DND-41 (cell line): Measurements from ENCODE around the gene DOCK7.
"Not testable (repeated sequence)": the region's sequence is repeated elsewhere in the genome, so short reads cannot be mapped to it uniquely, and the experiment has no call there.

ENCODE experiments used
- ATAC-seq: fragments of 200-7000 bp; cut with Tn5 transposase; 3 replicates; pipeline ENCODE4 v1.9.1; 2021; ENCODE audit warnings: low read depth; ENCODE audit not compliant: insufficient read depth
- DNase-seq: peaks from one replicate; pipeline ENCODE4 v3.0.0-alpha.2; 2020
- H2AFZ ChIP-seq: 2 replicates; pipeline ENCODE4 v1.6.0; 2012; ENCODE audit warnings: low read depth, low read length
- H3K27ac ChIP-seq: 2 replicates; pipeline ENCODE4 v1.5.1; 2012; ENCODE audit warnings: low read length, inconsistent platforms
- H3K27me3 ChIP-seq: fragments of 200-600 bp; sonication (generic); 2 replicates; pipeline ENCODE4 v1.6.0; 2012; ENCODE audit warnings: low read length, mild to moderate bottlenecking, inconsistent platforms; ENCODE audit not compliant: insufficient read depth, poor library complexity
- H3K36me3 ChIP-seq: 2 replicates; pipeline ENCODE4 v1.5.1; 2012; ENCODE audit warnings: low read length, inconsistent platforms; ENCODE audit not compliant: insufficient read depth
- H3K4me1 ChIP-seq: 2 replicates; pipeline ENCODE4 v1.5.1; 2012; ENCODE audit warnings: mild to moderate bottlenecking, low read length; ENCODE audit not compliant: insufficient read depth
- H3K4me2 ChIP-seq: 2 replicates; pipeline ENCODE4 v1.6.0; 2012; ENCODE audit warnings: mild to moderate bottlenecking, moderate library complexity, low read length, inconsistent platforms; ENCODE audit not compliant: insufficient read depth
- H3K4me3 ChIP-seq, 2 experiments: fragments of 200-600 bp in 1 of 2; shearing (Covaris generic) in 1 of 2; 2 replicates each; pipeline ENCODE4 v1.5.1; 2012 to 2016; ENCODE audit warnings: inconsistent platforms in 2 of 2, low read length in 2 of 2, mild to moderate bottlenecking in 2 of 2, low read depth in 1 of 2, moderate library complexity in 1 of 2
- H3K79me2 ChIP-seq: 2 replicates; pipeline ENCODE4 v1.6.0; 2012; ENCODE audit warnings: low read length, inconsistent platforms; ENCODE audit not compliant: insufficient read depth
- H3K9ac ChIP-seq: 2 replicates; pipeline ENCODE4 v1.6.0; 2012; ENCODE audit warnings: low read depth, mild to moderate bottlenecking, inconsistent platforms, low read length, moderate library complexity
- H3K9me3 ChIP-seq: 2 replicates; pipeline ENCODE4 v1.5.1; 2012; ENCODE audit warnings: low read length, moderate library complexity, mild to moderate bottlenecking, inconsistent platforms; ENCODE audit not compliant: insufficient read depth, severe bottlenecking
- H4K20me1 ChIP-seq: 2 replicates; pipeline ENCODE4 v1.6.0; 2012; ENCODE audit warnings: low read length; ENCODE audit not compliant: insufficient read depth
- EZH2 ChIP-seq: IDR thresholded peaks from 3 replicates; pipeline ENCODE4 v1.6.1; 2012; ENCODE audit warnings: borderline replicate concordance, low read depth, mild to moderate bottlenecking, moderate library complexity, low read length, inconsistent platforms; ENCODE audit not compliant: severe bottlenecking
- TF ChIP-seq, protein P1 (sequence below): IDR thresholded peaks from 2 replicates; pipeline ENCODE4 v1.5.1; 2012; ENCODE audit warnings: borderline replicate concordance, low read length, moderate library complexity, mild to moderate bottlenecking; ENCODE audit not compliant: poor library complexity, severe bottlenecking; ENCODE audit errors: extremely low read depth

DOCK7 gene

GRCh38 chr1:62528015-62528414, 160.2 kb downstream of the DOCK7 start:
- H4K20me1 ChIP-seq, result no peaks in the 10 kb centered on the region
- H3K4me2 ChIP-seq, result no peak overlapping the region
- H3K9me3 ChIP-seq, result no peaks in the 10 kb centered on the region
- no peaks in the 10 kb centered on the region for H3K27me3 ChIP-seq
- no peak overlapping the region for H3K27ac ChIP-seq
- H3K9ac ChIP-seq, result no peak overlapping the region
- ATAC-seq (no peak), DNase-seq (no peak)
- TF ChIP-seq, protein P1, sequence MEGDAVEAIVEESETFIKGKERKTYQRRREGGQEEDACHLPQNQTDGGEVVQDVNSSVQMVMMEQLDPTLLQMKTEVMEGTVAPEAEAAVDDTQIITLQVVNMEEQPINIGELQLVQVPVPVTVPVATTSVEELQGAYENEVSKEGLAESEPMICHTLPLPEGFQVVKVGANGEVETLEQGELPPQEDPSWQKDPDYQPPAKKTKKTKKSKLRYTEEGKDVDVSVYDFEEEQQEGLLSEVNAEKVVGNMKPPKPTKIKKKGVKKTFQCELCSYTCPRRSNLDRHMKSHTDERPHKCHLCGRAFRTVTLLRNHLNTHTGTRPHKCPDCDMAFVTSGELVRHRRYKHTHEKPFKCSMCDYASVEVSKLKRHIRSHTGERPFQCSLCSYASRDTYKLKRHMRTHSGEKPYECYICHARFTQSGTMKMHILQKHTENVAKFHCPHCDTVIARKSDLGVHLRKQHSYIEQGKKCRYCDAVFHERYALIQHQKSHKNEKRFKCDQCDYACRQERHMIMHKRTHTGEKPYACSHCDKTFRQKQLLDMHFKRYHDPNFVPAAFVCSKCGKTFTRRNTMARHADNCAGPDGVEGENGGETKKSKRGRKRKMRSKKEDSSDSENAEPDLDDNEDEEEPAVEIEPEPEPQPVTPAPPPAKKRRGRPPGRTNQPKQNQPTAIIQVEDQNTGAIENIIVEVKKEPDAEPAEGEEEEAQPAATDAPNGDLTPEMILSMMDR, result no peak
- H3K4me1 ChIP-seq, result no peaks in the 10 kb centered on the region
- no peaks in the 10 kb centered on the region for H3K79me2 ChIP-seq
- no peak overlapping the region for H2AFZ ChIP-seq
- no peaks in the 10 kb centered on the region; the same call in none of the 2 replicates for H3K36me3 ChIP-seq
- no peak overlapping the region for H3K4me3 ChIP-seq

DNA sequence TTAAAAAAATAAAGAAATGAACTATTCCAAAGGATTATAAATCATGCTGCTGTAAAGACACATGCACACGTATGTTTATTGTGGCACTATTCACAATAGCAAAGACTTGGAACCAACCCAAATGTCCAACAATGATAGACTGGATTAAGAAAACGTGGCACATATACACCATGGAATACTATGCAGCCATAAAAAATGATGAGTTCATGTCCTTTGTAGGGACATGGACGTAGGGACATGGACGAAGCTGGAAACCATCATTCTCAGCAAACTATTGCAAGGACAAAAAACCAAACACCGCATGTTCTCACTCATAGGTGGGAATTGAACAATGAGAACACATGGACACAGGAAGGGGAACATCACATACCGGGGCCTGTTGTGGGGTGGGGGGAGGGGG, 160.8 kb downstream of the DOCK7 start:
- H4K20me1 ChIP-seq, ATAC-seq, H3K4me1 ChIP-seq, H3K36me3 ChIP-seq, H2AFZ ChIP-seq, H3K27me3 ChIP-seq, H3K4me2 ChIP-seq, H3K4me3 ChIP-seq, DNase-seq, H3K9me3 ChIP-seq, H3K9ac ChIP-seq, H3K79me2 ChIP-seq, H3K27ac ChIP-seq: not testable (repeated sequence)

- Histone ChIP-seq H3K27me3 (no peaks in the 10 kb centered on the region), H3K36me3 (peaks cover 7% of the 10 kb centered on the region), H3K27ac (no peak overlapping the region), H3K4me1 (no peaks in the 10 kb centered on the region), H3K4me3 (no peak overlapping the region), H3K79me2 (no peaks in the 10 kb centered on the region), H3K9me3 (peaks cover 7% of the 10 kb centered on the region), H3K9ac (no peak overlapping the region), H4K20me1 (no peaks in the 10 kb centered on the region), H2AFZ (no peak overlapping the region), H3K4me2 (no peak overlapping the region)
- TF ChIP-seq, protein P1, result no peak
- TF ChIP-seq EZH2, result no peak
- ATAC-seq, result no peak
- DNase-seq, result no peak
Observed at GRCh38 chr1:62523860-62524259, 164.3 kb downstream of the DOCK7 start.

- Histone ChIP-seq H3K27ac (no peak overlapping the region), H3K4me2 (no peak overlapping the region), H3K27me3 (no peaks in the 10 kb centered on the region), H3K79me2 (no peaks in the 10 kb centered on the region), H2AFZ (no peak overlapping the region), H3K9ac (no peak overlapping the region), H3K9me3 (peaks cover 7% of the 10 kb centered on the region), H3K4me3 (no peak overlapping the region), H4K20me1 (no peaks in the 10 kb centered on the region), H3K4me1 (no peaks in the 10 kb centered on the region), H3K36me3 (peaks cover 8% of the 10 kb centered on the region; the same call in 1 of the 2 replicates)
- DNase-seq, result no peak
- no peak for ATAC-seq
- TF ChIP-seq, protein P1, result no peak
- no peak for TF ChIP-seq EZH2
Observed at GRCh38 chr1:62516600-62516999, 171.6 kb downstream of the DOCK7 start.
